ENCODE results near the gene ROGDI.

ROGDI gene, protein sequence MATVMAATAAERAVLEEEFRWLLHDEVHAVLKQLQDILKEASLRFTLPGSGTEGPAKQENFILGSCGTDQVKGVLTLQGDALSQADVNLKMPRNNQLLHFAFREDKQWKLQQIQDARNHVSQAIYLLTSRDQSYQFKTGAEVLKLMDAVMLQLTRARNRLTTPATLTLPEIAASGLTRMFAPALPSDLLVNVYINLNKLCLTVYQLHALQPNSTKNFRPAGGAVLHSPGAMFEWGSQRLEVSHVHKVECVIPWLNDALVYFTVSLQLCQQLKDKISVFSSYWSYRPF

DNA sequence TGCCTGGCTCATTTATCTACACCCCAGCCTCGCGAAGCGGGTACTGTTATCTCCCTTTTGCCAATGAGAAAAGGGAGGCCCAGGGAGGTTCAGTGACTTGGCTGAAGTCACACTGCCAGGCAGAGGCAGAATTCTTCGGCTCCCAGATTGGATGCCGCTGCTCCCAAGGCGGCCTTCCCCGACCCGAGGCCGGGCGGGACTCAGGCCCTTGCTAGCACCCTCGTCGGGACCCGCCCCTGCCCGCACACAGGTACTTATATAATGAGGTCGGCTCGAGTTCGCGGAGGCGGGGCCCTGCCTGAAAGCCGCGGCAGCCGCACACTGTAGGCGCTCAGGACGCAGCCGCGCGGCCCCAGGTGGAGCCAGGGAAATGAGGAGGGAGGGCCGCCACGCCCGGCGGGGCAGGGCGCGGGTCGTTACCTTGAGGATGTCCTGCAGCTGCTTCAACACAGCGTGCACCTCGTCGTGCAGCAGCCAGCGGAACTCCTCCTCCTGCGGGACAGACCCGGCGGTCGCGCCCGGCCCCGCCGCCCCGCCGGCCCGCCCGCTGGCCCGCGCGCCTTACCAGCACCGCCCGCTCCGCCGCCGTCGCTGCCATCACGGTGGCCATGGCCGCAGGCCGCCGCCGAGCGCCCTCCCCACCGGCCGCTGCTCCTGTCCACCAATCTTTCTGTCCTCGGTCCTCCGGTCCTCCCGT, at the start of gene ROGDI:
Gene ROGDI (minus strand): TSS at position 672 of the 697 bp plus-strand sequence. CDS start 62 bp downstream, at position 610.
- TF ChIP-seq GATA2 (IDR thresholded peaks at IDR 0.05; ENCODE audit: low read depth, low read length) (no peak), GATA3 (IDR thresholded peaks at IDR 0.05; ENCODE audit: low read depth, low read length) (no peak)

DNA sequence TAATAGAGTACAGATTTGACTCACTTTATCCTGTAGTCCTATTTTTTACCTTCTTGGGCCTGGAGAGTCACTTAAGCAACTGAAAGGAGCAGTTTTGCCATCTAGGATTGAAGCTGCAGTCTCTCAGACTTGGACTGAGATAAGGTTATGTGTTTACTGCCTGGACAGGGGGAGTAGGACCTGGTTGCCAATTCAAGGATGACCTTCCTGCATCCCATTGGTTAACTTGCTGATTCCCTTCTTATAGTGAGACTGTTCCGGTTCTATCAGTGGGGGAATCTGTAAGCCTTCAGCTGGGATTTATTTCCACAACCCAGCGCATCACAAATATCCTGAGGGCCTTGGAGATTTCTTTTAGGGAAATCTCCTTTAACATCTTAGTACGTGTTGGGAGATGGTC, 47.8 kb upstream of the ROGDI start:
- TF ChIP-seq GATA2 (IDR thresholded peaks at IDR 0.05; ENCODE audit: low read depth, low read length) (peak; percentile 74), GATA3 (IDR thresholded peaks at IDR 0.05; ENCODE audit: low read depth, low read length) (no peak)

GRCh38 chr16:4847774-4848587, 45.5 kb upstream of the ROGDI start:
- no peak for TF ChIP-seq GATA2 (IDR thresholded peaks at IDR 0.05; ENCODE audit: low read depth, low read length)
- TF ChIP-seq GATA3 (IDR thresholded peaks at IDR 0.05; ENCODE audit: low read depth, low read length): no peak

DNA sequence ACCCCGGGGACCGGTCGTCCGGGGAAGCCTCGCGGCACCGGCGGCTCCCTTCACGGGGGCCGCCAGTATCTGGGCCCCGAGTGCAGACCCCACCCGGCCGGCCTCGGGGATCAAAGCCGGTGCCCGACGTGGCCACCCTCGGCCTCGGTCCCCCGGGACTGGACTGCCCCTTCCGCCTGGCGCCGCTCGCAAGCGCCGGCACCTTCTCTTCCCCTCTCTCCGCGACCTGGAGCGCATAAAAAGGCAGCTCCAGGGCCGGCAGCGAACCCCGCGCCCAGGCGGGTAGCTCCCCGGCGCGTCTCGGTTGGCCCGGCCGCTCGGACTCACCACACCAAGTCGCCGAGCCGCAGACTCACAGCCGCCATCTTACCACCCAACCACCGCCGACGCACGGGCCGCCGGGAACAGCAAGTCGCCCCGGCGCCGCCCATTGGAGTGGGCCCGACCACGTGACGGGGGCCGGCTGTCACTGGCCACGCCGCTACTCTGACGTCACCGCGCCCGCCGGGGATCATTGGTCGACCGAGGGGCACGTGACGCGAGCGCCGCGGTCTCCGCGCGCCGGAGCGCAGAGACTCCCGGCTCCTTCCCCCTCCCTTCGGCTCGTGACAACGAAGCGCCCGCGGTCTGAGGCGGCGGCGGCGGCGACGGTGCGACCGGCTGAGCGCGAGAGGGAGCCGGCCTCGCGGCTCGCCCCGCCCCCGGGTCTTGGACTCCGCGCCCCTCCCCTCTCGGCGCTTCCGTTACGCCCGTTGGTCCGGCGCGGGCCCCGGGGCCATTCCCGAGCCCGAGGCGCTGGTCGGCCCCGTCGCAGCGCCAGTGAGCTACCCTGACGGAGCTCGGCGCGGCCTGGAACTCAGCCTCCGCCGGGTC, 44.7 kb upstream of the ROGDI start, which contains the start of the genes GLYR1 and UBN1:
Gene GLYR1 (minus strand): TSS at position 388 of the 873 bp plus-strand sequence. CDS start 23 bp downstream, at position 365.
Gene UBN1 (plus strand): TSS at position 581 of the 873 bp plus-strand sequence. CDS start 5,437 bp downstream, outside the sequence.
- no peak for TF ChIP-seq GATA3 (IDR thresholded peaks at IDR 0.05; ENCODE audit: low read depth, low read length)
- no peak for TF ChIP-seq GATA2 (IDR thresholded peaks at IDR 0.05; ENCODE audit: low read depth, low read length)

DNA sequence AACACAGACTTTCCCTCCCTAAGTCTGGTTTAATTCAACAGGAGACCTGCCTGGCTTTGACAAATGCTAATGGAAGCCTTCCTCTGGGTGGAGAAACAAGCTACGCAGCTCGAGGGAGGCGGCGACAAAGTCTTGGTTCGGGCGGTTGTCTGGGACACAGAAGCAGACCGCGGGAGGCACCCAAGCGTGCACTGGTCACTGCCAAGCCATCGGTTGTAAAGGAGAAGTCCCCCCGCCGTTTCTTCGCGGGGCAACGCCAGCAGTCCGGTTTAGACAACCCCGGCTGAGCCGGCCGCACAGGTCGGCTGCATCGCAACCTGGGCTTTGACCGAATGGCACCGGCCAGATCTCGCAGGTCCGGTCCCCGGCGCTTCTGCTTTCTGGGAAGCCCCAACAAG, 44.1 kb upstream of the ROGDI start:
- no peak for TF ChIP-seq GATA3 (IDR thresholded peaks at IDR 0.05; ENCODE audit: low read depth, low read length)
- TF ChIP-seq GATA2 (IDR thresholded peaks at IDR 0.05; ENCODE audit: low read depth, low read length): no peak

DNA sequence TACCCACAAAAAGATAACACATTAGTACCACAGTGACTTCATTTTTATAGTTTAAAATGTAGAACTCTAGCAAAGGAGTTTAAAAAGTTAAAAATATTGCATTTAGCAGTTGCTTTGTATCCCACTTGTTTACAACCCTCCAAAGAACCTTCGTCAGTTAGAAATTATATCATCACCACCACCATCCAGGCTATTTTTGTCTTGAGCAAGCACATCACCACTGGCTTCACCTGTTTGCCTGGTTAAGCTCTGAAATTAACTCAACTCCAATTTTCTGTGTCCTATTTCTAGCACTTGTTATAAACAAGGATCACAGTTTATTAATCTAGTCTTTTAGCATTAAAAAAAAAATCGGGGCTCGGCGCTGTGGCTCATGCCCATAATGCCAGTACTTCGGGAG, 38.6 kb upstream of the ROGDI start:
- no peak for TF ChIP-seq GATA3 (IDR thresholded peaks at IDR 0.05; ENCODE audit: low read depth, low read length)

GRCh38 chr16:4839942-4840341, 37.5 kb upstream of the ROGDI start:
- no peak for TF ChIP-seq GATA2 (IDR thresholded peaks at IDR 0.05; ENCODE audit: low read depth, low read length)
- TF ChIP-seq GATA3 (IDR thresholded peaks at IDR 0.05; ENCODE audit: low read depth, low read length): no peak

- no peak for TF ChIP-seq GATA3 (IDR thresholded peaks at IDR 0.05; ENCODE audit: low read depth, low read length)
- no peak for TF ChIP-seq GATA2 (IDR thresholded peaks at IDR 0.05; ENCODE audit: low read depth, low read length)
Observed at GRCh38 chr16:4837733-4838501, 35.5 kb upstream of the ROGDI start.

- TF ChIP-seq GATA3 (IDR thresholded peaks at IDR 0.05; ENCODE audit: low read depth, low read length) (no peak), GATA2 (IDR thresholded peaks at IDR 0.05; ENCODE audit: low read depth, low read length) (no peak)
Observed at GRCh38 chr16:4836727-4837126, 34.3 kb upstream of the ROGDI start.

DNA sequence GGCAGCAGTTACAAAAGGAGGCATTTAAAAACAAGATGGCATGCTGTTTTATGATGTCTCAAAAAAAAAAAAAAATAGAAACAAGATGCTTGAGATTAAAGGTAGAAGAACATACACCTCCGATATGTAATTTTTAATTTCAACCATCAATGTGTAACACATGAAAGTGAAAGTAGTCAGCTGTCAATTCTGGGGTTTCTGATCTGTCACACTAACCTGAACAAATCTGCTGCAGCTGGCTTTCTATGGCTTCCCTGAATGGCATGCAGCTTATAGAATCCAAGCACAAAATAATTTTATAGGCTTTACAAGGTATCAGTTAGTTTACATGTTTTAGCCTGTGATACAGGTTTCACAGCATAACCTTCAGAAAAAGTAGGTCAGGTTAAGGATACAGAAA, 31.2 kb upstream of the ROGDI start:
- TF ChIP-seq GATA3 (IDR thresholded peaks at IDR 0.05; ENCODE audit: low read depth, low read length): no peak
- no peak for TF ChIP-seq GATA2 (IDR thresholded peaks at IDR 0.05; ENCODE audit: low read depth, low read length)

DNA sequence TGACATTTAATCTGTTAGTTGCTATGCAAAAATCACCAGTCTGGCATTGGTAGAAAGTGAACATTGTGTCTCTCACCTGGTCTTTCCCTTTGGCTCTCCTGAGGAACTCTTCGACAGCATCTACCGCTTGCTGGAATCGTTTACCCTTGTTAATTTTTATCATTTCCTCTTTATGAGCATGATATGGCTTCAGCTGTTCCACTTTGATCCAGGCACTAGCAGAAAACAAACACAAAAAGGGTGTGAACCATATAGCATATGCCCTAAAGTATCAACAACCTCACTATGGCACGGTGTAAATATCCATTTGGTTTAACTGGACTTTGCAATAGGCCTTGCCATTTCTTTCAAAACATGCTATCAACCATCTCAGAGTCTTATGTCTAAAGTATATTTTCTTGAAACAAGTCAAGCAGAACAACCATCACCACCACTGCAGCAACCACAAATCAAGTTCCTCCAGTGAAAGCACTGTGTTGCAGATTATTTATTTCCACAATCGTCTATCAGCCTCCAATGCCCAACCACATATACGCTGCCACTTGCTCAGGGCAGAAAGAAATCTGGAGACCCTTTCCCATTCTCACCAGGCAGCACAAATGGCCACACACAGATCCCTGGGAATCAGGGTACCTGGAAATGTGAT, 30.4 kb upstream of the ROGDI start:
- TF ChIP-seq GATA2 (IDR thresholded peaks at IDR 0.05; ENCODE audit: low read depth, low read length): no peak
- TF ChIP-seq GATA3 (IDR thresholded peaks at IDR 0.05; ENCODE audit: low read depth, low read length): no peak

DNA sequence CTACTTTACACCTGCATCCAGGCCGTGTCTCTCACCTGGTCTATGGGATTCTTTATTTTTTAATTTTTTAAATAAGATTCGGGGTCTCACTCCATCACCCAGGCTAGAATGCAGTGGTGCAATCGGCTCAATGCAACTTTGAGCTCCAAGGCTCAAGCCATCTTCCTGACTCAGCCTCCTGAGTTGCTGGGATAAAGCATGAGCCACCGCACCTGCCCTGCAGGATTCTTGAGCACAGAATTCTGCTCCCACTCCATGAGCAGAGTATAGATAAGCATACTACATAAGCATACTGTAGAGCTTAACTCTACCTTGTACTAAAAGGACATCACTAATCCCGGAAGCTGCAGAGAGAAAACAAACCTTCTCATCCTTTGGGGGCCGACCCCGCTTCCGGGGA, 29.2 kb upstream of the ROGDI start:
- TF ChIP-seq GATA2 (IDR thresholded peaks at IDR 0.05; ENCODE audit: low read depth, low read length) (no peak), GATA3 (IDR thresholded peaks at IDR 0.05; ENCODE audit: low read depth, low read length) (no peak)
